Measurements from ENCODE around the gene ZSWIM7. TPM values are rescaled to one million over a fixed set of nuclear protein-coding genes. Genes with fewer than 3 reads are reported as not detected.

ZSWIM7 gene
- total and polyA plus RNA-seq, 12 donors, result 10.3 to 72.6 (median 38.4) TPM

DNA sequence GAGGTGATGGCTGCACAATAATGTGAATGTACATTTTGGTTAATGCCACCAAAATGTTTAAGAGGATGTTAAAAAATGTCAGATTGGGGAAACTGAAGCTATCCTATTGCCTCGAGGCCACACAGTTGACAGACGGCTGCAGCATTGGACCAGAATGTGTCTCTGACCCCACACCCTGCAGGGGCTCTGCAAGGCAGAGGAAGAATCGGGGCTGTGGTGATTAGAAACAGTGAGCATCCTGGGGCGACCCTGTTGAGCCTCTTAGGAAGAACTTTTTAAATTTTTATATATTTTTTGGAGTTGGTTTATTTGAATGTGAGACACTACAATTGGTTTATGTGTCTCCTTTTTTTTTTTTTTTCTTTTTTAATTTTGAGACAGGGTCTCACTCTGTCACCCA lies 69.6 kb downstream of the ZSWIM7 start:
- no peak for DNase-seq
- H3K4me3 ChIP-seq, result no peak overlapping the region
- no peaks in the 10 kb centered on the region for H3K36me3 ChIP-seq (replicated peaks in 1 of 2)
- WGBS, 4 donors, result 68 to 82% (median 71%) methylated on average over 4 of the region's 4 CpGs
- H3K27ac ChIP-seq, result no peak overlapping the region
- H3K9me3 ChIP-seq (replicated peaks in 1 of 3), result no peaks in the 10 kb centered on the region
- no peaks in the 10 kb centered on the region for H3K27me3 ChIP-seq
- TF ChIP-seq, protein P1, sequence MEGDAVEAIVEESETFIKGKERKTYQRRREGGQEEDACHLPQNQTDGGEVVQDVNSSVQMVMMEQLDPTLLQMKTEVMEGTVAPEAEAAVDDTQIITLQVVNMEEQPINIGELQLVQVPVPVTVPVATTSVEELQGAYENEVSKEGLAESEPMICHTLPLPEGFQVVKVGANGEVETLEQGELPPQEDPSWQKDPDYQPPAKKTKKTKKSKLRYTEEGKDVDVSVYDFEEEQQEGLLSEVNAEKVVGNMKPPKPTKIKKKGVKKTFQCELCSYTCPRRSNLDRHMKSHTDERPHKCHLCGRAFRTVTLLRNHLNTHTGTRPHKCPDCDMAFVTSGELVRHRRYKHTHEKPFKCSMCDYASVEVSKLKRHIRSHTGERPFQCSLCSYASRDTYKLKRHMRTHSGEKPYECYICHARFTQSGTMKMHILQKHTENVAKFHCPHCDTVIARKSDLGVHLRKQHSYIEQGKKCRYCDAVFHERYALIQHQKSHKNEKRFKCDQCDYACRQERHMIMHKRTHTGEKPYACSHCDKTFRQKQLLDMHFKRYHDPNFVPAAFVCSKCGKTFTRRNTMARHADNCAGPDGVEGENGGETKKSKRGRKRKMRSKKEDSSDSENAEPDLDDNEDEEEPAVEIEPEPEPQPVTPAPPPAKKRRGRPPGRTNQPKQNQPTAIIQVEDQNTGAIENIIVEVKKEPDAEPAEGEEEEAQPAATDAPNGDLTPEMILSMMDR (IDR thresholded peaks at IDR 0.05), result no peak
- no peak for TF ChIP-seq POLR2A (IDR thresholded peaks at IDR 0.05)
- intact Hi-C loops (cut with DNase I), result no loop called here
- no peaks in the 10 kb centered on the region for H3K4me1 ChIP-seq (replicated peaks in 1 of 2)

DNA sequence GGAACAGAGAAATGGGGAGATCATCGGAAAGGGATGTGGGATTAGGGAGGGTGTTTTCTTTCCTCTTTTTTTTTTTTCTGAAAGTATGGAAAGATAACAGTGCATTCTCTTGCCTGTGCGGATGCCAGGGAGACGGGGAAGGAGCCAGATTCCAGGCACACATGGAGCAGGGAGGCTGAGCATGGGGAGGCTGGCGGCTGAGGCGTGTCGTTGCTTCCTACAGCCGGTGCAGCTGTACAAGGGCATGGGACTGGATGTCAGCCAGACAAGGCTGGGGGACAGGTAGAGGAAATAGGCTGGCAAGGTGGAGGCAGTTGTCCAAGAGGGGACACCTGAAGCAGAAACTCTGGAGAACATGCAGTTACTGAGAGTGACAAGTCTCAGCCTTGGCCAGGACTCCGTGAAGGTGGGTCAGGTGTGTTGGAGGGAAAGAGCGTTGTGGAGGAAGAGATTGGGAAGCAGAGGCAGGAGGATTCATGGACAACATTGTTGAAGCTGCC lies 71.2 kb downstream of the ZSWIM7 start:
- Histone ChIP-seq H3K4me3 (no peak overlapping the region), H3K27ac (no peak overlapping the region), H3K36me3 (replicated peaks in 1 of 2) (no peaks in the 10 kb centered on the region), H3K4me1 (replicated peaks in 1 of 2) (no peaks in the 10 kb centered on the region), H3K9me3 (replicated peaks in 1 of 3) (no peaks in the 10 kb centered on the region), H3K27me3 (peaks cover 4% of the 10 kb centered on the region)
- peak in 1 of 7 donors; percentile 6 for DNase-seq
- TF ChIP-seq POLR2A (IDR thresholded peaks at IDR 0.05), result no peak
- TF ChIP-seq, protein P1 (IDR thresholded peaks at IDR 0.05), result no peak
- intact Hi-C loops (cut with DNase I), result no loop called here
- WGBS, 4 donors, result 62 to 69% (median 65%) methylated on average over 9 of the region's 9 CpGs

Other genes starting within 250 kb of the ZSWIM7 start
- gene ADORA2B, start 54.6 kb downstream of the ZSWIM7 start, total RNA-seq, result 1 to 10 TPM in 8 of 9 donors, under 1 TPM in 1; 0.39 to 4.0 (median 2.2) TPM
- gene ADORA2B, start 54.6 kb downstream of the ZSWIM7 start, polyA plus RNA-seq, result under 1 TPM; 0.17 to 0.68 (median 0.32) TPM
- gene TTC19, start 120 bp upstream of the ZSWIM7 start, total RNA-seq, result 100 to 1,000 TPM in 1 of 9 donors, 10 to 100 TPM in 8; 46.0 to 152 (median 52.2) TPM
- 10 to 100 TPM; 20.6 to 62.3 (median 21.5) TPM for gene TTC19, start 120 bp upstream of the ZSWIM7 start, polyA plus RNA-seq
- 100 to 1,000 TPM in 3 of 9 donors, 10 to 100 TPM in 6; 76.4 to 172 (median 95.2) TPM for gene NCOR1, start 215.8 kb upstream of the ZSWIM7 start, total RNA-seq
- 100 to 1,000 TPM in 1 of 3 donors, 10 to 100 TPM in 2; 66.2 to 135 (median 91.1) TPM for gene NCOR1, start 215.8 kb upstream of the ZSWIM7 start, polyA plus RNA-seq
- gene PIGL, start 217.5 kb upstream of the ZSWIM7 start, total RNA-seq, result 100 to 1,000 TPM in 1 of 9 donors, 10 to 100 TPM in 8; 10.3 to 102 (median 29.4) TPM
- gene PIGL, start 217.5 kb upstream of the ZSWIM7 start, polyA plus RNA-seq, result 10 to 100 TPM; 12.0 to 58.8 (median 48.5) TPM